ENCODE data around the gene ARPC5L. TPM values are rescaled to one million over a fixed set of nuclear protein-coding genes. Genes with fewer than 3 reads are reported as not detected.

ARPC5L gene
- total and polyA plus RNA-seq, 2 of the 13 experiments (the other 11 are each of a cell fraction or from before 2014, with no cell fraction given) = 29.9 to 33.8 TPM

DNA sequence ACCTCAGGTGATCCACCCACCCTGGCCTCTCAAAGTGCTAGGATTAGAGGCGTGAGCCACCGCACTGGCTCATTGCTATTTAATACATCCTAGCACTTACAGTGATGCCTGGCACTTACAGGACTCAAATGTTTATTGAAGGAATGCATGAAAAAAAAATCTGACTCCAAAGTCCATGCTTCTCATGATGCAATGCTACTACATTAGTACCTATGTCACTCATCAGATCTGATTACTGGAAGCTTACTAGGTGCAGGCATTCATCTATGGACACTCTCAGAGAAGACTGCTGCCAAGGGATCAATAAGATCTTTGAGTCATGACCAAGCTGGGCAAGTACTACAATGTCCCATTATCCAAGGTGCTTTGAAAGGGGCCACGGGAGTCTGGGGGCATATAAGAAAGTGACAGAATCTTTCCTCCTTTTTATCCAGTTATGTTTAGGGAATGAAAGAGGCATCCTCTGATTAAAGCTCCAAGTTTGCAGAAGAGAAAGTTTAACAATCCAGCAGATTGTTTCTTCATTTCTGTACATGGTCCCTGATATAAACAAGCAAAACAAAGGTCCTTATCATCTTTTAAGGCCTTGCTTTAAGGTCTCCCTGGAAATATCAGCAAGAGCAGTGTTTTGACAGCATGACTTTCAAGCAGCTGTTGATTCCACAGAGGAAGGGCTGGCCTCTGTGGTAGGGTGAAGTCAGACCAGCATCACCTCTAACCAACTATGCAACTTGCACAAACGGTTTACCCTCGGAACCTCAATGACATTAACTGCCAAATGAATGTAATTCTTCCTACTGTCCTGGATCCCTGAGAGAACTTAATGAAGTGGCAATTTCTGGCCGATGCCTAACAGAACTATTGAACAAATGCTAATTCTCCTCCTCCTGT, 35.9 kb downstream of the ARPC5L start (continued):
- TF ChIP-seq, protein P1, sequence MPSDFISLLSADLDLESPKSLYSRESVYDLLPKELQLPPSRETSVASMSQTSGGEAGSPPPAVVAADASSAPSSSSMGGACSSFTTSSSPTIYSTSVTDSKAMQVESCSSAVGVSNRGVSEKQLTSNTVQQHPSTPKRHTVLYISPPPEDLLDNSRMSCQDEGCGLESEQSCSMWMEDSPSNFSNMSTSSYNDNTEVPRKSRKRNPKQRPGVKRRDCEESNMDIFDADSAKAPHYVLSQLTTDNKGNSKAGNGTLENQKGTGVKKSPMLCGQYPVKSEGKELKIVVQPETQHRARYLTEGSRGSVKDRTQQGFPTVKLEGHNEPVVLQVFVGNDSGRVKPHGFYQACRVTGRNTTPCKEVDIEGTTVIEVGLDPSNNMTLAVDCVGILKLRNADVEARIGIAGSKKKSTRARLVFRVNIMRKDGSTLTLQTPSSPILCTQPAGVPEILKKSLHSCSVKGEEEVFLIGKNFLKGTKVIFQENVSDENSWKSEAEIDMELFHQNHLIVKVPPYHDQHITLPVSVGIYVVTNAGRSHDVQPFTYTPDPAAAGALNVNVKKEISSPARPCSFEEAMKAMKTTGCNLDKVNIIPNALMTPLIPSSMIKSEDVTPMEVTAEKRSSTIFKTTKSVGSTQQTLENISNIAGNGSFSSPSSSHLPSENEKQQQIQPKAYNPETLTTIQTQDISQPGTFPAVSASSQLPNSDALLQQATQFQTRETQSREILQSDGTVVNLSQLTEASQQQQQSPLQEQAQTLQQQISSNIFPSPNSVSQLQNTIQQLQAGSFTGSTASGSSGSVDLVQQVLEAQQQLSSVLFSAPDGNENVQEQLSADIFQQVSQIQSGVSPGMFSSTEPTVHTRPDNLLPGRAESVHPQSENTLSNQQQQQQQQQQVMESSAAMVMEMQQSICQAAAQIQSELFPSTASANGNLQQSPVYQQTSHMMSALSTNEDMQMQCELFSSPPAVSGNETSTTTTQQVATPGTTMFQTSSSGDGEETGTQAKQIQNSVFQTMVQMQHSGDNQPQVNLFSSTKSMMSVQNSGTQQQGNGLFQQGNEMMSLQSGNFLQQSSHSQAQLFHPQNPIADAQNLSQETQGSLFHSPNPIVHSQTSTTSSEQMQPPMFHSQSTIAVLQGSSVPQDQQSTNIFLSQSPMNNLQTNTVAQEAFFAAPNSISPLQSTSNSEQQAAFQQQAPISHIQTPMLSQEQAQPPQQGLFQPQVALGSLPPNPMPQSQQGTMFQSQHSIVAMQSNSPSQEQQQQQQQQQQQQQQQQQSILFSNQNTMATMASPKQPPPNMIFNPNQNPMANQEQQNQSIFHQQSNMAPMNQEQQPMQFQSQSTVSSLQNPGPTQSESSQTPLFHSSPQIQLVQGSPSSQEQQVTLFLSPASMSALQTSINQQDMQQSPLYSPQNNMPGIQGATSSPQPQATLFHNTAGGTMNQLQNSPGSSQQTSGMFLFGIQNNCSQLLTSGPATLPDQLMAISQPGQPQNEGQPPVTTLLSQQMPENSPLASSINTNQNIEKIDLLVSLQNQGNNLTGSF (CRISPR knock-in tag; IDR thresholded peaks at IDR 0.05) = no peak
- TF ChIP-seq, protein P2, sequence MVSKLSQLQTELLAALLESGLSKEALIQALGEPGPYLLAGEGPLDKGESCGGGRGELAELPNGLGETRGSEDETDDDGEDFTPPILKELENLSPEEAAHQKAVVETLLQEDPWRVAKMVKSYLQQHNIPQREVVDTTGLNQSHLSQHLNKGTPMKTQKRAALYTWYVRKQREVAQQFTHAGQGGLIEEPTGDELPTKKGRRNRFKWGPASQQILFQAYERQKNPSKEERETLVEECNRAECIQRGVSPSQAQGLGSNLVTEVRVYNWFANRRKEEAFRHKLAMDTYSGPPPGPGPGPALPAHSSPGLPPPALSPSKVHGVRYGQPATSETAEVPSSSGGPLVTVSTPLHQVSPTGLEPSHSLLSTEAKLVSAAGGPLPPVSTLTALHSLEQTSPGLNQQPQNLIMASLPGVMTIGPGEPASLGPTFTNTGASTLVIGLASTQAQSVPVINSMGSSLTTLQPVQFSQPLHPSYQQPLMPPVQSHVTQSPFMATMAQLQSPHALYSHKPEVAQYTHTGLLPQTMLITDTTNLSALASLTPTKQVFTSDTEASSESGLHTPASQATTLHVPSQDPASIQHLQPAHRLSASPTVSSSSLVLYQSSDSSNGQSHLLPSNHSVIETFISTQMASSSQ (IDR thresholded peaks at IDR 0.05; ENCODE audit: low read depth) = no peak
- TF ChIP-seq, protein P2 (CRISPR knock-in tag; IDR thresholded peaks at IDR 0.05; ENCODE audit: borderline replicate concordance) = no peak
- no peak for TF ChIP-seq ZSCAN25 (CRISPR knock-in tag; IDR thresholded peaks at IDR 0.05)
- no peak for TF ChIP-seq GATA4 (IDR thresholded peaks at IDR 0.05; ENCODE audit: borderline replicate concordance, low read depth)
- TF ChIP-seq, protein P3, sequence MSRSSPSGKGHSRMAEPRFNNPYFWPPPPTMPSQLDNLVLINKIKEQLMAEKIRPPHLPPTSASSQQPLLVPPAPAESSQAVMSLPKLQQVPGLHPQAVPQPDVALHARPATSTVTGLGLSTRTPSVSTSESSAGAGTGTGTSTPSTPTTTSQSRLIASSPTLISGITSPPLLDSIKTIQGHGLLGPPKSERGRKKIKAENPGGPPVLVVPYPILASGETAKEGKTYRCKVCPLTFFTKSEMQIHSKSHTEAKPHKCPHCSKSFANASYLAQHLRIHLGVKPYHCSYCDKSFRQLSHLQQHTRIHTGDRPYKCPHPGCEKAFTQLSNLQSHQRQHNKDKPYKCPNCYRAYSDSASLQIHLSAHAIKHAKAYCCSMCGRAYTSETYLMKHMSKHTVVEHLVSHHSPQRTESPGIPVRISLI (CRISPR knock-in tag; IDR thresholded peaks at IDR 0.05; ENCODE audit: borderline replicate concordance) = peak; percentile 99
- TF ChIP-seq, protein P4, sequence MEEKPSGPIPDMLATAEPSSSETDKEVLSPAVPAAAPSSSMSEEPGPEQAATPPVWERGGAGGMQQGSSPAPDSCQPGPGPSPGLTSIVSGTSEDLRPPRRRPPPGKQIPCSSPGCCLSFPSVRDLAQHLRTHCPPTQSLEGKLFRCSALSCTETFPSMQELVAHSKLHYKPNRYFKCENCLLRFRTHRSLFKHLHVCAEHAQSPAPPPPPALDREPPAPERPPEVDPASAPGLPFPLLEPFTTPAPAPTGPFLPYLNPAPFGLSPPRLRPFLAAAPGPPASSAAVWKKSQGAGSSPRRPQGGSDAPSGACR (CRISPR knock-in tag; IDR thresholded peaks at IDR 0.05) = 0 out of 2 replicates have a peak, but pooled peaks have one; percentile 33
- TF ChIP-seq MED8 (CRISPR knock-in tag; IDR thresholded peaks at IDR 0.05; ENCODE audit: insufficient replicate concordance) = no peak
- no peak for TF ChIP-seq KMT2A (CRISPR knock-in tag; IDR thresholded peaks at IDR 0.05)
- no peak for TF ChIP-seq GTF2F1 (IDR thresholded peaks at IDR 0.05; ENCODE audit: low read length)
- no peak for TF ChIP-seq PRPF4 (IDR thresholded peaks at IDR 0.05; ENCODE audit: low read depth, low read length, poor library complexity, severe bottlenecking)
- TF ChIP-seq ZMYM4 (CRISPR knock-in tag; IDR thresholded peaks at IDR 0.05) = peak; percentile 21; the same call in 1 of the 2 replicates
- no peak for TF ChIP-seq ZNF496 (CRISPR knock-in tag; IDR thresholded peaks at IDR 0.05; ENCODE audit: insufficient replicate concordance)
- TF ChIP-seq RXRA (CRISPR knock-in tag; IDR thresholded peaks at IDR 0.05) = no peak
- TF ChIP-seq ZNF441 (CRISPR knock-in tag; IDR thresholded peaks at IDR 0.05; ENCODE audit: borderline replicate concordance) = no peak
- TF ChIP-seq, protein P5, sequence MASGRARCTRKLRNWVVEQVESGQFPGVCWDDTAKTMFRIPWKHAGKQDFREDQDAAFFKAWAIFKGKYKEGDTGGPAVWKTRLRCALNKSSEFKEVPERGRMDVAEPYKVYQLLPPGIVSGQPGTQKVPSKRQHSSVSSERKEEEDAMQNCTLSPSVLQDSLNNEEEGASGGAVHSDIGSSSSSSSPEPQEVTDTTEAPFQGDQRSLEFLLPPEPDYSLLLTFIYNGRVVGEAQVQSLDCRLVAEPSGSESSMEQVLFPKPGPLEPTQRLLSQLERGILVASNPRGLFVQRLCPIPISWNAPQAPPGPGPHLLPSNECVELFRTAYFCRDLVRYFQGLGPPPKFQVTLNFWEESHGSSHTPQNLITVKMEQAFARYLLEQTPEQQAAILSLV (CRISPR knock-in tag; IDR thresholded peaks at IDR 0.05; ENCODE audit: borderline replicate concordance) = no peak
